ENCODE measurements around the gene CEP112.

CEP112 gene

DNA sequence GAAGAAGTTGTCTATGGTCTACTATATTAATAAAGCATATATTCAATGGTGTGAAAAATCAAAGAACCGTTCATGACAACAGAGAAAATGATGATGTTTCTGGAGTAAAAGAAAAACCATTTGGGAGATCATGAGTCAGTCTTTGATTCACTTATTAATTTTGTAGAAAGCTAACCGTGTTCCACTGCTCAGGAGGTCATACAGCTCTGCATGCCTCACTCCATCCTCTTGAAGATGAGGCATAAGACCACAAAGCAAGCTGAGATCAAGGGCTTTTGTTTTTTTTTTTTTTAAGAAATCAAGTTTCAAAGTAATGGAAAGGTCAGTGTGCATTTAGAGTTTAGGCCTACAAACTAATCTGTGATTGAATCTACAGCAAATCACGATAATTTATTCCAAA is 206.4 kb downstream of the CEP112 start:
- no peak for DNase-seq (ENCODE audit: low read depth)

- DNase-seq (ENCODE audit: low read depth) = no peak
Measured at GRCh38 chr17:65984299-65984698, 207.6 kb downstream of the CEP112 start.

DNA sequence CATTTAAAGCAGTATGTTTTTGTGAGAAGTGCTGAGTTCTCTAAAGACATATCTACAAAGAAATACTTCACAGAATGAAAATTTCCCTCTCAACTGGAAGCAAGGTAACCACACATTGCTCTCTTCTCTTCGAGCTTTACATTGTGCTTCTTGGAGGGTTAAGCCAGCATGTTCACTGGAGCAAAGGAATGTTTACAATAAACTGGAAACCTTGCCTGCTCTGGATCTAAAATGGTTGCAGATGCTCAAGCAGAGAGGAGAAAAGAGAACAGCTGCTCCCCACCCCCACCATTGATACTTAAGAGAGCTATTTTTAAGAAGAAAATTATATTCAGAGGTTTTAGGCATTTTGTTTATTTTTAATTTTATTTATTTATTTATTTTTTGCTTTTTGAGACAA is 213.1 kb downstream of the CEP112 start:
- no peak for DNase-seq (ENCODE audit: low read depth)

GRCh38 chr17:65977041-65977440 is 214.9 kb downstream of the CEP112 start:
- no peak for DNase-seq (ENCODE audit: low read depth)

- no peak for DNase-seq (ENCODE audit: low read depth)
Measured at GRCh38 chr17:65975878-65976277, 216.1 kb downstream of the CEP112 start.

GRCh38 chr17:65973237-65973636 is 218.7 kb downstream of the CEP112 start:
- DNase-seq (ENCODE audit: low read depth) = no peak

GRCh38 chr17:65967372-65967771 is 224.6 kb downstream of the CEP112 start:
- DNase-seq (ENCODE audit: low read depth) = no peak

DNA sequence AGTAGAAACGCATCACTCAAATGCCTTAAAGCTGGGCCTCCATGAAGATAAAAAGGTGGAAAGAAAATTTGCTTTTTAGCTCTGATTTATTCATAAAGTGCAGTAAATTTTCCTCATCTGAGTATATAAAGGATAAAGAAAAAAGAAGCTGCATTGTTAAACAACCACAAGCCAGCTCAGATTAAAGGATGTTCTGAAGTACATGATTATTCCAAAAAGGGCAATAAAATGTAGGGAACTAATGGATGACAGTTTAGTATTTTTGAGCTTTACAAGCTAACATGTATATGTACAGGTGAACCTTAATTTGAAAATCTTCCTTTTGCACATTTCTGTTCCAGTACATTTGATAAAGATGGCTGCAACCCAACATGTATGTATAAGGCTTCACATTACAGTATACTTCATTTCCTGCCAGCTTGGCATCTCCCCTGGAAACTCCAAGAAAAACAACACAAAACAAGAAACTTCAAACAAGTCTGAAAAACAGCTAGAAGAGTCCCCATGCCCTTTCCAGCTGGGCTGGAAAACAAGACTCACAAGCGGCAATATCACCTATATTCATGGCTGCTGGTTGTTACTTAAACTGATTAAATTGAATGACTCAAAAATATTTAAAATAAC is 225.7 kb downstream of the CEP112 start:
- no peak for DNase-seq (ENCODE audit: low read depth)

GRCh38 chr17:65963179-65963578 is 228.8 kb downstream of the CEP112 start:
- DNase-seq (ENCODE audit: low read depth) = no peak

GRCh38 chr17:65959630-65960029 is 232.3 kb downstream of the CEP112 start:
- no peak for DNase-seq (ENCODE audit: low read depth)

GRCh38 chr17:65956814-65957213 is 235.1 kb downstream of the CEP112 start:
- DNase-seq (ENCODE audit: low read depth) = no peak

GRCh38 chr17:65954148-65954449 is 237.8 kb downstream of the CEP112 start:
- DNase-seq (ENCODE audit: low read depth) = no peak

GRCh38 chr17:65953316-65954147 is 238.4 kb downstream of the CEP112 start:
- no peak for DNase-seq (ENCODE audit: low read depth)

GRCh38 chr17:65952586-65952985 is 239.3 kb downstream of the CEP112 start:
- no peak for DNase-seq (ENCODE audit: low read depth)

- DNase-seq (ENCODE audit: low read depth) = no peak
Measured at GRCh38 chr17:65952015-65952414, 239.9 kb downstream of the CEP112 start.

DNA sequence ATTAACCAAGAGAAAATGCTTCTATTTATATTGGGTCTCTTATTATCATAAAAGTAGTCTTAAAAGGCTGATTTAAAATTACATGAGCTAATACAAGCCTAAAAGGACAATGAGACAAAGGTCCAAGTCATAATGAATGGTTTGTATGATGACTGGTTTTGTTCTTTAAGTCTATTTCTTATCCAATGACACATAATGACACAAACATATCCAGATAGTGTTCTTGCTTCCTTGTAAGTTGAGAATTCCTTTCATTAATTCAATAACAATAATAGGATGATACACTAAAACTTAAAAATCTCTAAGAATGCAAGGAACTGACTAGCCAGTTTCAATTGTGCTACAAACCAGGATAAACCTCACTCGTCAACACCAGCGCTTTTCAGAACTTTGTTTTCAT is 244.1 kb downstream of the CEP112 start:
- DNase-seq (ENCODE audit: low read depth) = no peak

- no peak for DNase-seq (ENCODE audit: low read depth)
Measured at GRCh38 chr17:65942592-65942991, 249.3 kb downstream of the CEP112 start.

- no peak for DNase-seq (ENCODE audit: low read depth)
Measured at GRCh38 chr17:65941356-65941899, 250.5 kb downstream of the CEP112 start.

- DNase-seq (ENCODE audit: low read depth) = no peak
Measured at GRCh38 chr17:65936013-65936412, 255.9 kb downstream of the CEP112 start.

DNA sequence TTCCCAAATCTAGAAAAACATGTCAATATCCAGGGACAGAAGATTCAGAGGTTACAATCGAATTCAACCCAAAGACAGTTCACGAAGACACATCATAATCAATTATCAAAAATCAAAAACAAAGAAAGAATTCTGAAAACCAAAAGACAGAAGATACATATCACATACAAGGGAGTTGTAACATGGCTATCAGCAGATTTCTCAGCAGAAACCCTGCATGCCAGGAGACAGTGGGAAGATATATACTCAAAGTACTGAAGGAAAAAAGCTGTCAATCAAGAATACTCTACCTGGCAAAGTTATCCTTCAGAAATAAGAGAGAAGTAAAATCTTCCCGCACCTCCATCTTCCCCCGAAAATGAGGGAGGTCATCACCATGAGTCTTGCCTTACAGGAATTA is 258.6 kb downstream of the CEP112 start:
- no peak for DNase-seq (ENCODE audit: low read depth)

DNA sequence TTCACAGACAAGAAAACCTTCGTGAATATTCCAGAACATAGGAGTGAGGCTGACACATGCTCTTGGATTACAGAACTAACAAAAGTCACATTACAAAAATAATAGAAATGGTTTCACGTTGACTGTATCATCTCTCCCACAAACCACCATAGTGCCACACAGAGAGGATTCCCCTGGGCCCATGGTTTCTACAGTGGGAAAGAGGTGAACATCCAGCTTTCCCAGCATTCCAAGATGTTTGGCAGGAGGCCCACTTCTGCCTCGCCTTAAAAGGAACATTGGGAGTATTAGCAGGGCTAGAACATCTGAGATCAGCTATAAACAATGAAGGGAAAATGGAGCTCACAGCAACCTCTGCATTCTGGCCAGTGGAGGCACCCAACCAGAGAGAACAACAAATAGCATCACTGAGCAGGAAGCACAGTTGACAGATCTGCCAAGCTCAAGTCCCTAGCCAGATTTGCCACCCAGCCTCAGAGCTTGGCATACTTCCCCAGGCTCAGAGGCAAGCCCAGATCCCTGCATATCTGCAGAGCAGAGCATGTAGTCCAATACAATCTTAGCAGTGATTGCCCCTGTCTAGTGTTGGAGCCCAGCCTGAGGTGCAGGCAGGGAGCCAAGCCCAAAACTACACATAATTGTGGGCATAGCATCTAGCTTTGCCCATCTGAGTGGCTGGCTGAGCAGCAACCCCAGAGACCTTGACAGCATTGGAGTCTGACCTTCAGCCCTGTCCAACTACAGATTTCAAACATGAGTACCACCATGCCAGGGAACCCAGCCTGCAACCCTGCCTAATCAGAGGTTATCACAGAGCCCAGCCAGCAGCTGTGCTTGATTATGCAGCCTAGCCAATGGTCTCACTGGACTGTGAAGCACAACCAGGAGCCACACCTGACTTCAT is 260.4 kb downstream of the CEP112 start:
- no peak for DNase-seq (ENCODE audit: low read depth)

GRCh38 chr17:65930140-65930730 is 261.7 kb downstream of the CEP112 start:
- no peak for DNase-seq (ENCODE audit: low read depth)
